GM12872 (cell line): ENCODE measurements around the gene FUT3.

Source experiments
- TF ChIP-seq, protein P1 (sequence below): IDR thresholded peaks from 3 replicates; pipeline ENCODE4 v1.5.1; 2011; ENCODE audit warnings: low read depth, mild to moderate bottlenecking, low read length, moderate library complexity; ENCODE audit not compliant: insufficient read depth

FUT3 gene

DNA sequence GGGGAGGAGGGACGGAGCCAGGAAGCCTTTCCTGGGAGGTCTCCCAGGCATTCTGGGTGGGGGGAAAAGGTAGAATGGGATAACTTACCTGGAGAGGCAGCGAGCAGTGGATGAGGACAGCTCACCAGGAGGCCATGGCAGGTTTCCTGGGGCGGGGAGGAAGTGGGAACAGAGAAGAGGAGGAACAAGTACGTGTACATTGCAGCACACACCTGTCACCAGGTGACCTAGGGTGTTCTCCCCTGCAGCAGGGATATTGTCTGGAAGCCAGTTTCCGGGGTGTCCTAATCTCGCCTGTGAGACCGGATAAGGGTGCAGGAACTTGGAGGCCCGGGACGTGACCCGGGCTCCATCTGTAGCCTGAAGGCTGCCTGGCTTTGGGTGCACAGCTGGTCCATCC lies at the start of gene FUT3:
TSS of gene FUT3 (minus strand) at position 148 of the 400 bp plus-strand sequence.
- TF ChIP-seq, protein P1, sequence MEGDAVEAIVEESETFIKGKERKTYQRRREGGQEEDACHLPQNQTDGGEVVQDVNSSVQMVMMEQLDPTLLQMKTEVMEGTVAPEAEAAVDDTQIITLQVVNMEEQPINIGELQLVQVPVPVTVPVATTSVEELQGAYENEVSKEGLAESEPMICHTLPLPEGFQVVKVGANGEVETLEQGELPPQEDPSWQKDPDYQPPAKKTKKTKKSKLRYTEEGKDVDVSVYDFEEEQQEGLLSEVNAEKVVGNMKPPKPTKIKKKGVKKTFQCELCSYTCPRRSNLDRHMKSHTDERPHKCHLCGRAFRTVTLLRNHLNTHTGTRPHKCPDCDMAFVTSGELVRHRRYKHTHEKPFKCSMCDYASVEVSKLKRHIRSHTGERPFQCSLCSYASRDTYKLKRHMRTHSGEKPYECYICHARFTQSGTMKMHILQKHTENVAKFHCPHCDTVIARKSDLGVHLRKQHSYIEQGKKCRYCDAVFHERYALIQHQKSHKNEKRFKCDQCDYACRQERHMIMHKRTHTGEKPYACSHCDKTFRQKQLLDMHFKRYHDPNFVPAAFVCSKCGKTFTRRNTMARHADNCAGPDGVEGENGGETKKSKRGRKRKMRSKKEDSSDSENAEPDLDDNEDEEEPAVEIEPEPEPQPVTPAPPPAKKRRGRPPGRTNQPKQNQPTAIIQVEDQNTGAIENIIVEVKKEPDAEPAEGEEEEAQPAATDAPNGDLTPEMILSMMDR: no peak

DNA sequence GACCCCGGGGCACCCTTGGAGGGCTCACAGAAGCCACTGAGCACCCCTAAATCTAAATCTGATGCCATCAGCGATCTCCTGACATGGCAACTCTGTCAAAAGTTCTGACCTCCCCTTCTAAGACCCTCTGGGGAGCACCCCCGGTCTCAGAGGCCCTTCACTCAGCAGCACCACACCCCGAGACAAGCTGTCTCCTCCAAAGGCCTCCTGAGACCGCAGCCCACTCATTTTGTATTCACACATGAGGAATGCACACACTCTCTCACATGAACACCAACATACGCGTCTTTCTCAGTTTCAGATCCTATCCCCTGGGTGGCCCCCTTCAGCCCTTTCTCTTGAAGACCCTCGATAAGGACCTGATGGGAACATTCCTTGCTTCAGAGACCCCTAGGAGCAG lies 49.7 kb upstream of the FUT3 start:
- TF ChIP-seq, protein P1: no peak

DNA sequence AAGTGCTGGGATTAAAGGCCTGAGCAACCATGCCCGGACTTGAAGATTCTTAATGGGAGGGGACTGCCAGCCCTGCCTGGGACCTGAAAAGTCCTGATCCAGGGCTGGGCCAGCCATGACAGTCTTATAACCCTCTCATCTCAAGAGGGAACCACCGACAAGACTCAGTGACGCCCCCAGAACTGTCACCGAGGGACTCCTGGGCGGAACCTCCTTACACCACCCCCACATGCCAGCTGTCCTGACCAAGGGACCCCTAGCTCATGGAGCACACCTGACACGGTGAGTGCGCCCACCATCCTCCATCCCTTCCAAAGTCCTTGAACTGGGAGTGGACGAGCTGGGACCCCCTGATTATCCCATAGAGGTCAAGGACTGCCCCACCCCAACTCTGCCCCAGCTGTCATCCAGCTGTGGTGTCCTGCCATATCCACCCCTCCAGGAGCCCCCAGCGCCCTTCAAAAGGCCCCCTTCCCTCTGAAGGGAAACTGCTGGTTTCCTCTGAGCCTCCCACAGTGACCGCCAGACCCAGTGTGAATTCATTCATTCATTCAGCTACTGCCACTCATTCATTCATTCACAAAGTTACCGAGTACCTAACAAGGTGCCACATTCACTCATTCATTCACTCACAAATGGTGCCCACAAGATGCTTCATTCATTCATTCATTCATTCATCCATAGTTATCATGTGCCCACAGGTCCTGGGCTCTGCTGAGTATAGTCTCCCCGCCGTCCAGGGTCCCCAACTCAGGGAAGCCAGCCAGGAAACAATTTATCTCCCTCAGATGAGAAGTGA lies 48.7 kb upstream of the FUT3 start:
- TF ChIP-seq, protein P1: no peak

DNA sequence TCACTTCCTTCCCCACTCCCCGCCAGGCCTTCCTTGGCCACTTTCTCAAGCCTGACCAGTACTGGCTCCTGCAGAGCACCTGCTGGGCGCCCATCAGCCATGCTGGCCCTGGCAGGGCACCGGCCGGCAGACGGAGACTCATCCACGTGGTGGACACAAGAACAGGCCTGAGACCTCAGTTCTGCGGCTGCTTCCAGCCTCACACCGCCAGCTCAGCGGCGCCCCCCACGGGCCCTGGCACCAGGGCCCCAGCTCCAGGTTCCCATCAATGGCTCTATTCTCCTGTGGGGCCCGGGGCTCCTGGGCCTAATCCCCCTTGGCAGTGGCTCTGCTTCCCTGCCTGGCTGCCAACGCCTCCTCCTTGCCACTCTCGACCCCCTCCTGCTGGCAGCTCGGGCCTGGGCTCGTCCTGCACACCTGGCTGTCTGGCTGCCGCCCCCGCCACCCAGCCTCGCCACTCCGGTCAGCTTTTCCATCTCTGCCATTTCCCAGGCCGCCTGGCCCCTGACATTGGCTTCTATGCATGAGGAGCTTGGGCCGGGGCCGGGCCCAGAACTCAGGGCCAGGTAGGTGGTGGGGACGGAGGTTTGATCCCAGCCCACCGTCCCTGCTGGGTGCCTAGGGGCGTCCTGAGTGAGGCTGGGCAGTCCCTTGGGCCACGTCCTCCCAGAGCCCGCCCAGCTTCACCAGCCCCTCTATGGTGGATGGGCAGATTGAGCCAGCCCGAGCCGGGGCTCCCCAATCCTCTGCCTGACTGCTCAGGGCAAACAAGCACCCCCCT lies 46.1 kb upstream of the FUT3 start:
- TF ChIP-seq, protein P1: no peak; the same call in 2 of the 3 replicates

DNA sequence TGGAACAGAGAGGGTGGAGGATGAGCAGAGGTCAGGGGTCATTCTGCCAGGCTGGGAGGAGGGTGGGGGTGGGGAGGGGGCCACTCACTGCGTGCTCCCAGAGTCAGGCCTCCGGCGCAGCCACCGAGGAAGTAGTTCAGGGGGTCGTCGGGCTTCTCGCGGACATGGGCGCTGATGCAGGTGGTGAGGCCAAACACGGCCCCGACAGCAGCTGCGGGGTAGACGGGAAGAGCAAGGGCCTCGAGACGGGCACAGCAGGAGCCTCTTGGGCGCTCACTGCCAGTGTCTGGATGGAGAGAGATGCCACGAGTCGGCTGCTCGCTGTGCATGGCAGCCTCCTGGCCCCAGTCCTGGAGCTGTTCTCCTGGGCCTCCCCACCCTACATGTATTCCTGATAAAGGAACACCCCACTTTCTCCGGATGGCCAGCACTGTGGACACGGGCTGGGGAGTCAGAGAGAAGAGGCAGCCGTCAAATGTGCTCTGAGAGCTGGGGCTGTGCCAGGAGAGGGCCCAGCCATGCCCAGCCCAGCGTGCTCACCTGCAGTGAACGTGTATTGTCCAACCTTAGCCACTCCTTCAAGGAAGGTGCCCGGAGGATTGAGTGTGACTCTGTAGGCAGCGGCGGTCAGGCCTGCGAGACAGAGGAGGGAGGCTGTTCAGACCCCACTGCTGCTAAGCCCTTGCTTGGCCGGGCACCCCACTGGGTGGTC lies 45.3 kb upstream of the FUT3 start:
- TF ChIP-seq, protein P1: no peak

DNA sequence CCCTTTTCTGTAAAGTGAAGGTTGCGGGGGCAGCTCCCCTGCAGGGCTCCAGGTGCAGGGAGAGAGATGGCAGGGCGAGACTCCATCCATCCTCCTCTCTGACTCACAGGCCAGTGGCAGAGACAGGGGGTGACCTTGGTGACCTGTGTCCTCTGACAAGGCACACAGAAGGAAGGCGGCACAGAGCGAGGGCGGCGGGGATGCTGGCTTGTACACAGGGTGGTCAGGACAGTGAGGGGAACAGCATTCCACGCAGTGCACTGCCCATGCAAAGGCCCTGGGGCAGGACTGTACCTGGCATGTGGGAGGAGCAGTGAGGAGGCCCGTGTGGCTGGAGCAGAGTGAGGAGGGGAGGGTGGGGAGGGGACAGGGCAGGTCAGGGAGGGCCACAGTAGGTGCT lies 44.6 kb upstream of the FUT3 start:
- TF ChIP-seq, protein P1: no peak

DNA sequence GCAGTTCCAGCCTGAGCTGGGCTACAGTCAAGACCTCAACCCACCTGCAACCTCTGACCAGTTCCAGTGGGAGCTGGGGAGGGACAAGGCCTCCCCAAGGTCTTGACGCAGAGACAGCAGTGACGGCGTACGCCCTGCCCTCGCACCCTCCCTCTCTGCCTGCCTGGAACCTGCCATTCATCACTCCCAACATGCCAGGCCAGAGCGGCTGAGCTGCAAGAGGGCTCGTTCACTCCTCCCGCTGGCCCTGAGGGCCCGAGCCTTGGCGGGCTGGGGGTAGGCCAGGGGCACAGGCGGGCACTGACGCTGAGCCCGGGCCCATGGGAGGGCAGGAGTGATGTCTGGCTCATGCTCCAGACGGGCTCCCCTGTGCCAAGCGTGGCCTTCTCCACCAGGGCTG lies 44.2 kb upstream of the FUT3 start:
- TF ChIP-seq, protein P1: no peak
